K562 (cell line): Measurements from ENCODE around the gene INPP5D. TPM values are rescaled to one million over a fixed set of nuclear protein-coding genes. Genes with fewer than 3 reads are reported as not detected.

Source experiments
- ARID2 ChIP-seq: fragments of 450-650 bp; IDR thresholded peaks from 2 replicates; pipeline ENCODE4 v1.6.1; 2017; ENCODE audit warnings: antibody characterized with exemption, mild to moderate bottlenecking
- CBX3 ChIP-seq, 2 experiments: IDR thresholded peaks; 1 replicate in 1 of 2; 2 replicates in 1 of 2; pipeline ENCODE4 v1.6.1; 2012; ENCODE audit warnings: inconsistent platforms in 2 of 2, low read length in 2 of 2, borderline replicate concordance in 1 of 2, control low read depth in 1 of 2
- CEBPG ChIP-seq, 3 experiments: fragments of 200-800 bp in 1 of 3; sonication (Bioruptor generic) in 1 of 3; sonication (generic) in 1 of 3; formaldehyde crosslinking in 1 of 3; IDR thresholded peaks in 2 of 3; conservative IDR thresholded peaks in 1 of 3; 2 replicates each; pipeline versions ENCODE4 v1.6.1 to v1.8.0; 2016 to 2022; ENCODE audit warnings: missing compliant biosample characterization in 2 of 3, missing genetic modification characterization in 2 of 3, mild to moderate bottlenecking in 1 of 3, missing genetic modification reagents in 1 of 3
- CREB1 ChIP-seq, 2 experiments: sonication (generic) in 1 of 2; formaldehyde crosslinking in 1 of 2; IDR thresholded peaks; 2 replicates each; pipeline versions ENCODE4 v1.6.1 to v1.8.0; 2012 to 2022; ENCODE audit warnings: inconsistent platforms in 1 of 2, mild to moderate bottlenecking in 1 of 2, missing genetic modification reagents in 1 of 2, moderate library complexity in 1 of 2
- DDX20 ChIP-seq: fragments of 450-650 bp; IDR thresholded peaks from 2 replicates; pipeline ENCODE4 v1.6.1; 2016; ENCODE audit warnings: missing genetic modification characterization, low read depth, mild to moderate bottlenecking, missing compliant biosample characterization, moderate library complexity
- E2F3 ChIP-seq: fragments of 250-450 bp; sonication (Bioruptor Pico); IDR thresholded peaks from 2 replicates; pipeline ENCODE4 v1.4.0; 2020; ENCODE audit warnings: mild to moderate bottlenecking
- ELK1 ChIP-seq: sonication (generic); formaldehyde crosslinking; IDR thresholded peaks from 2 replicates; pipeline ENCODE4 v1.8.1; 2022; ENCODE audit warnings: missing genetic modification reagents
- ERF ChIP-seq: fragments of 450-650 bp; formaldehyde crosslinking; IDR thresholded peaks from 2 replicates; pipeline ENCODE4 v1.4.0; 2020; ENCODE audit warnings: mild to moderate bottlenecking, mixed read lengths
- GABPB2 ChIP-seq: fragments of 250-450 bp; sonication (Bioruptor Pico); conservative IDR thresholded peaks from 2 replicates; pipeline ENCODE4 v1.5.1; 2021; ENCODE audit warnings: mild to moderate bottlenecking
- HDAC8 ChIP-seq: fragments of 450-650 bp; IDR thresholded peaks from 2 replicates; pipeline ENCODE4 v1.6.1; 2016; ENCODE audit warnings: mild to moderate bottlenecking, missing genetic modification characterization, moderate library complexity, missing compliant biosample characterization
- JUND ChIP-seq, 2 experiments: IDR thresholded peaks; 2 replicates in 1 of 2; 3 replicates in 1 of 2; pipeline ENCODE4 v1.6.1; 2011; ENCODE audit warnings: borderline replicate concordance in 2 of 2, low read depth in 2 of 2, low read length in 2 of 2, improper control_type of control experiment in 1 of 2, missing biosample characterization in 1 of 2, missing genetic modification characterization in 1 of 2, missing genetic modification reagents in 1 of 2
- MLX ChIP-seq, 2 experiments: fragments of 450-650 bp in 1 of 2; sonication (generic) in 1 of 2; formaldehyde crosslinking; conservative IDR thresholded peaks; 2 replicates each; pipeline versions ENCODE4 v1.4.0 to v1.8.1; 2020 to 2022; ENCODE audit warnings: mild to moderate bottlenecking in 1 of 2, missing genetic modification reagents in 1 of 2
- MYC ChIP-seq, 2 experiments: fragments of 250-450 bp in 1 of 2; sonication (Bioruptor Pico) in 1 of 2; IDR thresholded peaks; 2 replicates each; pipeline versions ENCODE4 v1.5.1 to v1.6.1; 2012 to 2021; ENCODE audit warnings: low read depth in 2 of 2, borderline replicate concordance in 1 of 2, improper control_type of control experiment in 1 of 2, low read length in 1 of 2, mild to moderate bottlenecking in 1 of 2, moderate library complexity in 1 of 2
- NFIC ChIP-seq: fragments of 450-650 bp; IDR thresholded peaks from 2 replicates; pipeline ENCODE4 v1.6.1; 2017; ENCODE audit warnings: mild to moderate bottlenecking, inconsistent platforms
- NR2C2 ChIP-seq, 2 experiments: fragments of 200-800 bp in 1 of 2; sonication (Bioruptor generic) in 1 of 2; sonication (generic) in 1 of 2; formaldehyde crosslinking in 1 of 2; IDR thresholded peaks; 2 replicates each; pipeline versions ENCODE4 v1.6.1 to v1.8.0; 2016 to 2022; ENCODE audit warnings: mild to moderate bottlenecking in 1 of 2, missing compliant biosample characterization in 1 of 2, missing genetic modification characterization in 1 of 2, missing genetic modification reagents in 1 of 2
- PCBP2 ChIP-seq: fragments of 200-400 bp; formaldehyde crosslinking; IDR thresholded peaks from 2 replicates; pipeline ENCODE4 v1.6.1; 2018; ENCODE audit warnings: low read length, low read depth, mild to moderate bottlenecking, moderate library complexity; ENCODE audit not compliant: poor library complexity, severe bottlenecking
- SETDB1 ChIP-seq: IDR thresholded peaks from one replicate; pipeline ENCODE4 v1.6.1; 2012; ENCODE audit warnings: low read length, control low read depth, inconsistent platforms
- SMAD3 ChIP-seq: fragments of 450-650 bp; formaldehyde crosslinking; conservative IDR thresholded peaks from 2 replicates; pipeline ENCODE4 v1.4.0; 2020; ENCODE audit warnings: mild to moderate bottlenecking
- SP1 ChIP-seq: sonication (generic); formaldehyde crosslinking; IDR thresholded peaks from 2 replicates; pipeline ENCODE4 v1.8.1; 2022; ENCODE audit warnings: mild to moderate bottlenecking, missing genetic modification reagents
- SRSF1 ChIP-seq: fragments of 200-400 bp; formaldehyde crosslinking; IDR thresholded peaks from 2 replicates; pipeline ENCODE4 v1.6.1; 2017; ENCODE audit warnings: mild to moderate bottlenecking, low read depth, low read length, moderate library complexity
- TBP ChIP-seq: optimal IDR thresholded peaks from 2 replicates; pipeline ENCODE3; 2011; ENCODE audit warnings: low read depth, low read length, improper control_type of control experiment
- TSC22D4 ChIP-seq: fragments of 450-650 bp; IDR thresholded peaks from 2 replicates; pipeline ENCODE4 v1.6.1; 2016; ENCODE audit warnings: missing genetic modification characterization, missing biosample characterization, control low read depth
- ZNF197 ChIP-seq: fragments of 200-800 bp; sonication (Bioruptor generic); IDR thresholded peaks from 2 replicates; pipeline ENCODE4 v1.6.1; 2016; ENCODE audit warnings: low read depth, missing genetic modification characterization, missing compliant biosample characterization
- ZNF239 ChIP-seq: fragments of 250-450 bp; sonication (Bioruptor Pico); IDR thresholded peaks from 2 replicates; pipeline ENCODE4 v1.4.0; 2020; ENCODE audit warnings: mild to moderate bottlenecking
- ZNF3 ChIP-seq: fragments of 250-450 bp; sonication (Bioruptor Pico); IDR thresholded peaks from 2 replicates; pipeline ENCODE4 v1.5.0; 2021; ENCODE audit warnings: mild to moderate bottlenecking, moderate library complexity
- ZNF551 ChIP-seq: fragments of 250-450 bp; sonication (Bioruptor Pico); IDR thresholded peaks from 2 replicates; pipeline ENCODE4 v1.5.0; 2021; ENCODE audit warnings: mild to moderate bottlenecking, moderate library complexity
- polyA plus RNA-seq, 8 experiments: library from polyadenylated mRNA; depleted of rRNA in 4 of 8; stranded (reverse) in 5 of 8; unstranded in 3 of 8; fragments of >200 nt; fragmentation: Nextera tagmentation in 2 of 8; fragmentation: Illumina TruSeq in 1 of 8; extraction: Ambion mirVana in 2 of 8; extraction: Trizol in 1 of 8; gene quantifications; 2 replicates each; pipeline versions ENCODE4 v1.2.1 to v1.2.3, GENCODE V29; 2011 to 2014; ENCODE audit warnings: inconsistent platforms in 1 of 8, missing spikeins in 1 of 8
- total RNA-seq, 7 experiments: library from RNA; depleted of rRNA in 6 of 7; stranded (reverse); fragments of >200 nt in 6 of 7; fragmentation: Illumina TruSeq in 2 of 7; extraction: Trizol in 2 of 7; gene quantifications; 2 replicates each; pipeline versions ENCODE4 v1.2.1 to v1.2.3, GENCODE V29; 2011 to 2021; ENCODE audit warnings: low replicate concordance in 1 of 7

The INPP5D gene
- total and polyA plus RNA-seq, 9 of the 15 experiments (the other 6 are each of a cell fraction or from before 2014, with no cell fraction given): 0.55 to 6.2 (median 2.2) TPM

- TF ChIP-seq SP1 (CRISPR knock-in tag): 0 out of 2 replicates have a peak, but pooled peaks have one; percentile 26
- no peak for TF ChIP-seq TBP
- TF ChIP-seq GABPB2 (CRISPR knock-in tag): no peak
- peak; percentile 94 for TF ChIP-seq MYC (IDR thresholded peaks at IDR 0.05; ENCODE audit: low read depth, low read length)
- peak; percentile 54; the same call in 1 of the 2 replicates for TF ChIP-seq MYC (CRISPR knock-in tag; IDR thresholded peaks at IDR 0.05; ENCODE audit: borderline replicate concordance, low read depth)
- TF ChIP-seq HDAC8 (tag): peak; percentile 74
- peak; percentile 70 for TF ChIP-seq ZNF239
- no peak for TF ChIP-seq PCBP2
- no peak for TF ChIP-seq SRSF1
- TF ChIP-seq ERF (CRISPR knock-in tag): 0 out of 2 replicates have a peak, but pooled peaks have one; percentile 50
- TF ChIP-seq CEBPG (CRISPR knock-in tag; IDR thresholded peaks at IDR 0.05): peak; percentile 86
- peak; percentile 85 to 89 for TF ChIP-seq CEBPG (tag; conservative IDR thresholded peaks at IDR 0.05 in 1 of 2, IDR thresholded peaks at IDR 0.05 in 1 of 2)
- TF ChIP-seq SMAD3: peak; percentile 70; the same call in 1 of the 2 replicates
- TF ChIP-seq E2F3 (CRISPR knock-in tag): 0 out of 2 replicates have a peak, but pooled peaks have one; percentile 65
- peak; percentile 80 for TF ChIP-seq NFIC
- TF ChIP-seq ZNF551: no peak
- TF ChIP-seq ZNF3 (CRISPR knock-in tag): no peak
- no peak for TF ChIP-seq ELK1
- no peak for TF ChIP-seq SETDB1
- no peak for TF ChIP-seq CREB1 (IDR thresholded peaks at IDR 0.05)
- peak; percentile 49; the same call in 1 of the 2 replicates for TF ChIP-seq CREB1 (CRISPR knock-in tag; IDR thresholded peaks at IDR 0.05)
- TF ChIP-seq ZNF197 (CRISPR knock-in tag): peak; percentile 64; the same call in 1 of the 2 replicates
- TF ChIP-seq TSC22D4 (tag): no peak
- peak in 1 of 2 experiments; percentile 37; a peak in 1 of 3 replicates for TF ChIP-seq CBX3 (IDR thresholded peaks at IDR 0.05; ENCODE audit: borderline replicate concordance in 1 of 2, low read length in 2 of 2)
- TF ChIP-seq MLX (CRISPR knock-in tag; conservative IDR thresholded peaks at IDR 0.05): no peak
- TF ChIP-seq NR2C2 (CRISPR knock-in tag; IDR thresholded peaks at IDR 0.05): no peak
- peak; percentile 42; the same call in 1 of the 2 replicates for TF ChIP-seq NR2C2 (tag; IDR thresholded peaks at IDR 0.05)
- TF ChIP-seq JUND (IDR thresholded peaks at IDR 0.05; ENCODE audit: borderline replicate concordance, low read depth, low read length): no peak
- peak; percentile 59; the same call in 1 of the 3 replicates for TF ChIP-seq JUND (tag; IDR thresholded peaks at IDR 0.05; ENCODE audit: borderline replicate concordance, low read depth, low read length)
- no peak for TF ChIP-seq ARID2
- TF ChIP-seq DDX20 (tag): 0 out of 2 replicates have a peak, but pooled peaks have one; percentile 44
Measured at GRCh38 chr2:233217892-233218377, 157.8 kb downstream of the INPP5D start (continued).
